GM23248 (cell line): ENCODE measurements around the gene PCK2. TPM values are rescaled to one million over a fixed set of nuclear protein-coding genes. Genes with fewer than 3 reads are reported as not detected.

Experiments used
- DNase-seq: peaks from one replicate; pipeline ENCODE4 v3.0.0-alpha.2; 2015
- H2AFZ ChIP-seq: fragments of 200-600 bp; sonication (generic); 2 replicates; pipeline ENCODE4 v1.6.1; 2016; ENCODE audit warnings: antibody characterized with exemption
- H3F3A ChIP-seq: fragments of 200-600 bp; sonication (generic); 2 replicates; pipeline ENCODE4 v1.6.1; 2016; ENCODE audit warnings: mild to moderate bottlenecking, antibody characterized with exemption, mixed run types; ENCODE audit not compliant: insufficient read depth
- H3K27ac ChIP-seq: fragments of 200-600 bp; sonication (generic); 2 replicates; pipeline ENCODE4 v1.5.1; 2016; ENCODE audit warnings: mild to moderate bottlenecking
- H3K27me3 ChIP-seq: fragments of 200-600 bp; sonication (generic); replicated peaks from 2 replicates; pipeline ENCODE4 v1.6.1; 2016; ENCODE audit warnings: mild to moderate bottlenecking; ENCODE audit not compliant: insufficient read depth
- H3K36me3 ChIP-seq: fragments of 200-600 bp; sonication (generic); 2 replicates; pipeline ENCODE4 v1.6.1; 2016; ENCODE audit warnings: low read depth, mild to moderate bottlenecking
- H3K4me1 ChIP-seq: fragments of 200-600 bp; sonication (generic); 2 replicates; pipeline ENCODE4 v1.6.1; 2016; ENCODE audit warnings: mild to moderate bottlenecking; ENCODE audit not compliant: insufficient read depth
- H3K4me2 ChIP-seq: fragments of 200-600 bp; sonication (generic); one replicate; pipeline ENCODE4 v1.6.1; 2016; ENCODE audit warnings: mild to moderate bottlenecking; ENCODE audit not compliant: unreplicated experiment
- H3K4me3 ChIP-seq: fragments of 200-600 bp; sonication (generic); 2 replicates; pipeline ENCODE4 v1.5.1; 2016; ENCODE audit warnings: mild to moderate bottlenecking
- H3K79me2 ChIP-seq: fragments of 200-600 bp; sonication (generic); 2 replicates; pipeline ENCODE4 v1.6.1; 2016; ENCODE audit warnings: mild to moderate bottlenecking; ENCODE audit not compliant: insufficient read depth
- H3K9ac ChIP-seq: fragments of 200-600 bp; sonication (generic); 2 replicates; pipeline ENCODE4 v1.6.1; 2016; ENCODE audit warnings: mild to moderate bottlenecking
- H3K9me2 ChIP-seq: fragments of 200-600 bp; sonication (generic); 2 replicates; pipeline ENCODE4 v1.6.1; 2016; ENCODE audit warnings: mixed run types, mild to moderate bottlenecking, moderate library complexity; ENCODE audit not compliant: insufficient read depth
- H3K9me3 ChIP-seq: fragments of 200-600 bp; sonication (generic); one replicate; pipeline ENCODE4 v1.6.1; 2017; ENCODE audit warnings: low read depth
- H4K20me1 ChIP-seq: fragments of 200-600 bp; sonication (generic); 2 replicates; pipeline ENCODE4 v1.6.0; 2016; ENCODE audit not compliant: insufficient read depth
- EZH2 ChIP-seq: fragments of 200-600 bp; sonication (generic); IDR thresholded peaks from 2 replicates; pipeline ENCODE4 v1.6.1; 2018; ENCODE audit warnings: antibody characterized with exemption, mild to moderate bottlenecking; ENCODE audit not compliant: insufficient read depth, poor library complexity, severe bottlenecking
- EZH2phosphoT487 ChIP-seq: fragments of 200-600 bp; sonication (generic); IDR thresholded peaks from 2 replicates; pipeline ENCODE4 v1.6.1; 2018; ENCODE audit warnings: antibody characterized with exemption, moderate library complexity, mild to moderate bottlenecking, low read depth; ENCODE audit not compliant: insufficient read depth
- WGBS, 2 experiments: methylation state at CpG; one replicate each; pipeline ENCODE4 v1.1.6; 2015 to 2017; ENCODE audit warnings: low lambda C conversion rate in 2 of 2, low coverage in 1 of 2; ENCODE audit errors: missing lambda C conversion rate in 2 of 2; 5-methylcytosine and 5-hydroxymethylcytosine counted together
- in situ Hi-C: fragments of 300-500 bp; cut with MboI; formaldehyde crosslinking; loops from 2 replicates; pipeline ENCODE4 v1.15.0; 2020
- microRNA-seq: library from miRNA; unstranded; fragments of <30 nt; microRNA quantifications from one replicate; pipeline ENCODE4, GENCODE V29; 2016; ENCODE audit warnings: borderline number of aligned reads
- polyA plus RNA-seq: library from polyadenylated mRNA; unstranded; fragments of >200 nt; fragmentation: Nextera tagmentation; extraction: Ambion mirVana; gene quantifications from 2 replicates; pipeline ENCODE4 v1.2.1, GENCODE V29; 2016
- total RNA-seq: library from RNA; depleted of rRNA; stranded (reverse); fragments of >200 nt; shearing (Covaris generic); gene quantifications from 2 replicates; pipeline ENCODE4 v1.2.3, GENCODE V29; 2014; rRNA removed

PCK2 gene
- total and polyA plus RNA-seq, 2 experiments from 2014 or later: 84.3 to 148 TPM

DNA sequence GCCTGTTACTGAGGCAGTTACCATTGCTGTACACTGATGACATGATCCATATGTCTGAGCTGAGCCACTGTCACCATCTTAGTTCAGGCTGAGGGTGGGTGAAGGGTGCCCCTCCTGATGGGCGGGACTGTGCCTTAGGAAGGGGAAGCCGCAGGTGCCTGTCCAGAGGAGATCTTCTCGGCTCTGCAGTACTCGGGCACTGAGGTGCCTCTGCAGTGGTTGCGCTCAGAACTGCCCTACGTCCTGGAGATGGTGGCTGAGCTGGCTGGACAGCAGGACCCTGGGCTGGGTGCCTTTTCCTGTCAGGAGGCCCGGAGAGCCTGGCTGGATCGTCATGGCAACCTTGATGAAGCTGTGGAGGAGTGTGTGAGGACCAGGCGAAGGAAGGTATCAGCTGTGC is 56.9 kb downstream of the PCK2 start:
- Histone ChIP-seq H4K20me1 (no peaks in the 10 kb centered on the region), H3K4me1 (peaks cover 6% of the 10 kb centered on the region; the same call in 1 of the 2 replicates), H3K4me2 (no peak overlapping the region), H3K9ac (no peak overlapping the region), H3K27ac (no peak overlapping the region), H3K9me2 (no peaks in the 10 kb centered on the region), H3K27me3 (no peaks in the 10 kb centered on the region), H3F3A (peaks cover 3% of the 10 kb centered on the region; the same call in 1 of the 2 replicates), H3K36me3 (peaks cover 34% of the 10 kb centered on the region), H2AFZ (no peak overlapping the region), H3K4me3 (no peak overlapping the region), H3K79me2 (peaks cover 34% of the 10 kb centered on the region), H3K9me3 (no peaks in the 10 kb centered on the region)
- TF ChIP-seq EZH2 (no peak), EZH2phosphoT487 (no peak)
- in situ Hi-C loops: no loop called here
- WGBS, 2 experiments: 85 to 91% methylated on average over 9 of the region's 9 CpGs
- no peak for DNase-seq

DNA sequence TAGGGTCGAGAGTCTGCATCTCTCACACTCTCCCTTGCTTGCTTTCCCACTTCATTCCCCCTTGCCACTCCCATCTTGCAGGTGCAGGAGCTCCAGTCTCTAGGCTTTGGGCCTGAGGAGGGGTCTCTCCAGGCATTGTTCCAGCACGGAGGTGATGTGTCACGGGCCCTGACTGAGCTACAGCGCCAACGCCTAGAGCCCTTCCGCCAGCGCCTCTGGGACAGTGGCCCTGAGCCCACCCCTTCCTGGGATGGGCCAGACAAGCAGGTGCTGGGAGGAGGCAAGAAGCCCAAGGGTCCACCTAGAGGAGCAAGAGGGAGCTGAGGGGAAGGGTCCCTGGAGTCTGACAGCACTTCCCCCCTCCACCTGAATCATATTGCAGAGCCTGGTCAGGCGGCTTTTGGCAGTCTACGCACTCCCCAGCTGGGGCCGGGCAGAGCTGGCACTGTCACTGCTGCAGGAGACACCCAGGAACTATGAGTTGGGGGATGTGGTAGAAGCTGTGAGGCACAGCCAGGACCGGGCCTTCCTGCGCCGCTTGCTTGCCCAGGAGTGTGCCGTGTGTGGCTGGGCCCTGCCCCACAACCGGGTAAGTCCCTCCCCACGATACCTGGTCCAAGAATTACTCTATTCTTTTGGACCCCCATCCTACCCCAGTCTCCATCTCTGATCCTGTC is 57.4 kb downstream of the PCK2 start:
- Histone ChIP-seq H3K9me3 (no peaks in the 10 kb centered on the region), H3K4me1 (0 out of 2 replicates have a peak, but pooled peaks cover 6% of the 10 kb centered on the region), H3K4me2 (no peak overlapping the region), H2AFZ (no peak overlapping the region), H3K4me3 (no peak overlapping the region), H3K27me3 (no peaks in the 10 kb centered on the region), H3K27ac (no peak overlapping the region), H4K20me1 (no peaks in the 10 kb centered on the region), H3K79me2 (peaks cover 34% of the 10 kb centered on the region), H3K36me3 (peaks cover 39% of the 10 kb centered on the region), H3F3A (no peaks in the 10 kb centered on the region), H3K9me2 (no peaks in the 10 kb centered on the region), H3K9ac (no peak overlapping the region)
- no peak for TF ChIP-seq EZH2phosphoT487
- TF ChIP-seq EZH2: no peak
- in situ Hi-C loops: no loop called here
- 85 to 87% methylated on average over 15 to 16 of the region's 16 CpGs for WGBS, 2 experiments
- DNase-seq: no peak

Small RNAs within 50 kb of the gene (microRNA-seq; reads per million reads assigned to microRNA genes)
- not detected for gene MIR7703

Other genes with a start within 250 kb of the PCK2 start
- gene DHRS4, start 140.5 kb upstream of the PCK2 start, total RNA-seq: 23.0 and 25.4 TPM in 2 replicates
- 35.4 and 35.9 TPM in 2 replicates for gene DHRS4, start 140.5 kb upstream of the PCK2 start, polyA plus RNA-seq
- 5.1 and 10.1 TPM in 2 replicates for gene DHRS4L2, start 105.4 kb upstream of the PCK2 start, total RNA-seq
- gene DHRS4L2, start 105.4 kb upstream of the PCK2 start, polyA plus RNA-seq: 16.8 and 19.2 TPM in 2 replicates
- under 0.01 TPM in 1 of 2 replicates, not detected in the other for gene CARMIL3, start 42.3 kb upstream of the PCK2 start, total RNA-seq
- gene CARMIL3, start 42.3 kb upstream of the PCK2 start, polyA plus RNA-seq: not detected in 2 replicates
- gene CPNE6, start 22.7 kb upstream of the PCK2 start, total RNA-seq: not detected in 2 replicates
- not detected in 2 replicates for gene CPNE6, start 22.7 kb upstream of the PCK2 start, polyA plus RNA-seq
- 59.8 and 59.9 TPM in 2 replicates for gene DCAF11, start 20.5 kb downstream of the PCK2 start, total RNA-seq
- gene DCAF11, start 20.5 kb downstream of the PCK2 start, polyA plus RNA-seq: 29.1 and 33.6 TPM in 2 replicates
- 0.86 TPM in 1 of 2 replicates, not detected in the other for gene NRL, start 20.6 kb downstream of the PCK2 start, total RNA-seq
- gene NRL, start 20.6 kb downstream of the PCK2 start, polyA plus RNA-seq: 0.48 and 0.56 TPM in 2 replicates
- gene FITM1, start 36.3 kb downstream of the PCK2 start, total RNA-seq: not detected in 2 replicates
- gene FITM1, start 36.3 kb downstream of the PCK2 start, polyA plus RNA-seq: not detected in 2 replicates
- gene PSME1, start 41.9 kb downstream of the PCK2 start, total RNA-seq: 58.9 and 67.7 TPM in 2 replicates
- 144 and 147 TPM in 2 replicates for gene PSME1, start 41.9 kb downstream of the PCK2 start, polyA plus RNA-seq
- 17.1 and 22.9 TPM in 2 replicates for gene EMC9, start 47.3 kb downstream of the PCK2 start, total RNA-seq
- 27.4 and 28.7 TPM in 2 replicates for gene EMC9, start 47.3 kb downstream of the PCK2 start, polyA plus RNA-seq
- gene PSME2, start 52.3 kb downstream of the PCK2 start, total RNA-seq: 38.3 and 41.4 TPM in 2 replicates
- 158 and 164 TPM in 2 replicates for gene PSME2, start 52.3 kb downstream of the PCK2 start, polyA plus RNA-seq
- 40.3 and 50.0 TPM in 2 replicates for gene RNF31, start 53.2 kb downstream of the PCK2 start, total RNA-seq
- gene RNF31, start 53.2 kb downstream of the PCK2 start, polyA plus RNA-seq: 29.4 and 36.7 TPM in 2 replicates
- gene IRF9, start 67.0 kb downstream of the PCK2 start, total RNA-seq: 56.7 and 58.7 TPM in 2 replicates
- 80.0 and 87.1 TPM in 2 replicates for gene IRF9, start 67.0 kb downstream of the PCK2 start, polyA plus RNA-seq
- 1.4 and 3.5 TPM in 2 replicates for gene REC8, start 77.8 kb downstream of the PCK2 start, total RNA-seq
- 1.2 and 2.4 TPM in 2 replicates for gene REC8, start 77.8 kb downstream of the PCK2 start, polyA plus RNA-seq
- 55.3 and 58.3 TPM in 2 replicates for gene IPO4, start 94.5 kb downstream of the PCK2 start, total RNA-seq
- gene IPO4, start 94.5 kb downstream of the PCK2 start, polyA plus RNA-seq: 24.8 and 33.6 TPM in 2 replicates
- 102 and 163 TPM in 2 replicates for gene TM9SF1, start 101.1 kb downstream of the PCK2 start, total RNA-seq
- gene TM9SF1, start 101.1 kb downstream of the PCK2 start, polyA plus RNA-seq: 91.5 and 93.8 TPM in 2 replicates
- gene TSSK4, start 111.4 kb downstream of the PCK2 start, total RNA-seq: not detected in 2 replicates
- gene TSSK4, start 111.4 kb downstream of the PCK2 start, polyA plus RNA-seq: 0.23 and 0.55 TPM in 2 replicates
- gene CHMP4A, start 119.2 kb downstream of the PCK2 start, total RNA-seq: 18.5 and 32.1 TPM in 2 replicates
- 75.7 and 81.6 TPM in 2 replicates for gene CHMP4A, start 119.2 kb downstream of the PCK2 start, polyA plus RNA-seq
- 8.2 and 19.2 TPM in 2 replicates for gene MDP1, start 121.8 kb downstream of the PCK2 start, total RNA-seq
- 20.0 and 23.3 TPM in 2 replicates for gene MDP1, start 121.8 kb downstream of the PCK2 start, polyA plus RNA-seq
- gene NEDD8, start 138.1 kb downstream of the PCK2 start, total RNA-seq: 138 and 161 TPM in 2 replicates
- gene NEDD8, start 138.1 kb downstream of the PCK2 start, polyA plus RNA-seq: 326 and 342 TPM in 2 replicates
- 70.9 and 98.0 TPM in 2 replicates for gene GMPR2, start 138.6 kb downstream of the PCK2 start, total RNA-seq
- gene GMPR2, start 138.6 kb downstream of the PCK2 start, polyA plus RNA-seq: 55.0 and 58.9 TPM in 2 replicates
- 32.5 and 41.2 TPM in 2 replicates for gene TINF2, start 148.3 kb downstream of the PCK2 start, total RNA-seq
- 43.6 and 52.4 TPM in 2 replicates for gene TINF2, start 148.3 kb downstream of the PCK2 start, polyA plus RNA-seq
- 0.25 and 1.3 TPM in 2 replicates for gene TGM1, start 168.9 kb downstream of the PCK2 start, total RNA-seq
- 0.34 TPM in 1 of 2 replicates, not detected in the other for gene TGM1, start 168.9 kb downstream of the PCK2 start, polyA plus RNA-seq
- gene RABGGTA, start 177.3 kb downstream of the PCK2 start, total RNA-seq: 18.0 and 34.9 TPM in 2 replicates
- 29.3 and 30.5 TPM in 2 replicates for gene RABGGTA, start 177.3 kb downstream of the PCK2 start, polyA plus RNA-seq
- gene DHRS1, start 205.5 kb downstream of the PCK2 start, total RNA-seq: 12.8 and 32.1 TPM in 2 replicates
- 31.0 and 34.7 TPM in 2 replicates for gene DHRS1, start 205.5 kb downstream of the PCK2 start, polyA plus RNA-seq
- gene NOP9, start 205.5 kb downstream of the PCK2 start, total RNA-seq: 19.3 and 23.7 TPM in 2 replicates
- 2.5 and 2.6 TPM in 2 replicates for gene NOP9, start 205.5 kb downstream of the PCK2 start, polyA plus RNA-seq
- 0.51 and 2.1 TPM in 2 replicates for gene CIDEB, start 213.7 kb downstream of the PCK2 start, total RNA-seq
- 1.2 TPM in 2 replicates for gene CIDEB, start 213.7 kb downstream of the PCK2 start, polyA plus RNA-seq
- gene LTB4R2, start 215.8 kb downstream of the PCK2 start, total RNA-seq: 3.5 and 6.8 TPM in 2 replicates
- gene LTB4R2, start 215.8 kb downstream of the PCK2 start, polyA plus RNA-seq: 0.30 and 0.45 TPM in 2 replicates
- 1.4 and 2.4 TPM in 2 replicates for gene LTB4R, start 217.2 kb downstream of the PCK2 start, total RNA-seq
- gene LTB4R, start 217.2 kb downstream of the PCK2 start, polyA plus RNA-seq: 0.41 and 1.1 TPM in 2 replicates
- 0.22 and 0.38 TPM in 2 replicates for gene ADCY4, start 240.8 kb downstream of the PCK2 start, total RNA-seq
- gene ADCY4, start 240.8 kb downstream of the PCK2 start, polyA plus RNA-seq: 0.20 and 0.38 TPM in 2 replicates
- gene RIPK3, start 245.7 kb downstream of the PCK2 start, total RNA-seq: 2.2 and 5.3 TPM in 2 replicates
- 5.1 and 5.3 TPM in 2 replicates for gene RIPK3, start 245.7 kb downstream of the PCK2 start, polyA plus RNA-seq